ENCODE data around the gene PRUNE2. TPM values are rescaled to one million over a fixed set of nuclear protein-coding genes. Genes with fewer than 3 reads are reported as not detected.

The PRUNE2 gene
- total and polyA plus RNA-seq, 2 of the 8 experiments (the other 6 are each of a cell fraction or from before 2014, with no cell fraction given) = 5.5 to 13.3 TPM

DNA sequence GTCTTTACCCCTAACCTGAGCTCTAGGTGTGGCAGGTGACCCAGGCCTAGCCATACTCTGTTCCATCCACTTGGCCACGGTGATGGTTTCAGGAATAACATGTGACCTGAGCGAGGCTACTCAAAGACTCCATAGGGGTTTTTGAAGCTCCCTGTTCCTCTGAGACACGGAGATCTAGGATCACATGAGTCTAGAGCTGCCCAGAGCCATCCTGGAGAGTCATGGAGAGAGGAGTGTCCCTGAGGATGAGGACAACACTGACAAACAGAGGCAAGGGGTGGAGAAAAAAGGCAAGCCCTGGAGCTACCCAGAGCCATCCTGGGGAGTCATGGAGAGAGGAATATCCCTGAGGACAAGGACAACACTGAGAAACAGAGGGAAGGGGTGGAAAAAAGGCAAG lies 171.2 kb downstream of the PRUNE2 start:
- Histone ChIP-seq H3K56ac (replicated peaks; ENCODE audit: insufficient read length, low read depth, low read length) (no peak overlapping the region), H2BK120ac (replicated peaks; ENCODE audit: low read depth, low read length) (no peak overlapping the region), H3K27ac (ENCODE audit: low read depth, low read length) (no peak overlapping the region), H4K8ac (ENCODE audit: extremely low read depth, insufficient read depth, low read length) (no peak overlapping the region), H3K79me1 (ENCODE audit: low read depth, low read length) (no peaks in the 10 kb centered on the region), H2BK12ac (ENCODE audit: low read depth, low read length) (no peak overlapping the region), H3K14ac (ENCODE audit: insufficient read length) (no peak overlapping the region), H4K5ac (ENCODE audit: insufficient read length, low read depth, low read length) (no peak overlapping the region), H2BK20ac (ENCODE audit: low read length) (no peak overlapping the region), H3K23ac (ENCODE audit: insufficient read length) (no peak overlapping the region), H2BK5ac (ENCODE audit: low read depth, low read length) (no peak overlapping the region), H3K36me3 (ENCODE audit: control insufficient read depth in 2 of 4, insufficient read depth in 4 of 4, low read length in 3 of 4) (no peaks in the 10 kb centered on the region), H3K23me2 (ENCODE audit: low read depth, low read length) (no peaks in the 10 kb centered on the region), H2AFZ (ENCODE audit: low read length) (no peak overlapping the region), H3K9me3 (ENCODE audit: insufficient read depth in 2 of 2, low read depth in 1 of 2, low read length in 1 of 2) (no peaks in the 10 kb centered on the region), H3K4me2 (ENCODE audit: insufficient read depth in 1 of 2, low read depth in 2 of 2, low read length in 2 of 2) (no peak overlapping the region), H4K91ac (replicated peaks; ENCODE audit: insufficient read length, low read length) (no peak overlapping the region), H3K4ac (replicated peaks; ENCODE audit: insufficient read length, low read depth, low read length) (no peak overlapping the region), H2AK5ac (ENCODE audit: low read depth, low read length) (no peak overlapping the region), H3K18ac (ENCODE audit: extremely low read depth, low read length) (no peak overlapping the region), H3K79me2 (ENCODE audit: control insufficient read depth in 1 of 2, insufficient read depth in 2 of 2, low read length in 2 of 2) (no peaks in the 10 kb centered on the region), H3K4me3 (ENCODE audit: extremely low read depth in 1 of 4, insufficient read depth in 2 of 4, low read depth in 3 of 4, low read length in 4 of 4) (no peak overlapping the region), H3K9ac (replicated peaks in 1 of 4; ENCODE audit: extremely low read depth in 1 of 4, low read depth in 3 of 4, low read length in 3 of 4) (no peak overlapping the region), H3K4me1 (replicated peaks in 1 of 4; ENCODE audit: control insufficient read depth in 3 of 4, insufficient read depth in 4 of 4, low read length in 3 of 4) (no peaks in the 10 kb centered on the region), H3K27me3 (replicated peaks in 1 of 4; ENCODE audit: control insufficient read depth in 3 of 4, extremely low read depth in 1 of 4, insufficient read depth in 3 of 4, low read length in 3 of 4) (no peaks in the 10 kb centered on the region), H2BK15ac (ENCODE audit: low read length) (no peak overlapping the region), H4K20me1 (replicated peaks in 1 of 2; ENCODE audit: control insufficient read depth in 1 of 2, insufficient read depth in 2 of 2, low read length in 2 of 2) (no peaks in the 10 kb centered on the region)
- CTCF ChIA-PET (ENCODE audit: partially characterized antibody) = interaction anchor here (0.5 to 2.4 kb wide), 3 partner anchors 11 to 315 kb away, joined by 3 to 9 read pairs (median 4); no protein-coding TSS in a partner anchor
- WGBS, 2 experiments (ENCODE audit: extremely low coverage in 1 of 2, insufficient coverage in 1 of 2, insufficient read length in 1 of 2, insufficient replicate concordance in 2 of 2, low coverage in 1 of 2, low lambda C conversion rate in 2 of 2, missing lambda C conversion rate in 1 of 2) = 82% methylated on average over 3 of the region's 3 CpGs; no CpG with 5 or more reads in 1 of the 2 experiments
- POLR2A ChIA-PET (ENCODE audit: partially characterized antibody) = no interaction called here
- FAIRE-seq (no peak), DNase-seq (ENCODE audit: low read depth in 1 of 2, low spot score in 2 of 2) (no peak)
- TF ChIP-seq, protein P1, sequence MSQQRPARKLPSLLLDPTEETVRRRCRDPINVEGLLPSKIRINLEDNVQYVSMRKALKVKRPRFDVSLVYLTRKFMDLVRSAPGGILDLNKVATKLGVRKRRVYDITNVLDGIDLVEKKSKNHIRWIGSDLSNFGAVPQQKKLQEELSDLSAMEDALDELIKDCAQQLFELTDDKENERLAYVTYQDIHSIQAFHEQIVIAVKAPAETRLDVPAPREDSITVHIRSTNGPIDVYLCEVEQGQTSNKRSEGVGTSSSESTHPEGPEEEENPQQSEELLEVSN (IDR thresholded peaks at IDR 0.05) = no peak
- no peak for TF ChIP-seq SP1 (IDR thresholded peaks at IDR 0.05; ENCODE audit: low read depth, low read length)
- no peak for TF ChIP-seq JUN (IDR thresholded peaks at IDR 0.05; ENCODE audit: low read depth, low read length)
- no peak for TF ChIP-seq RNF2 (IDR thresholded peaks at IDR 0.05; ENCODE audit: borderline replicate concordance, low read depth, low read length, missing control alignments, poor library complexity, severe bottlenecking)
- no peak for TF ChIP-seq JUND (IDR thresholded peaks at IDR 0.05; ENCODE audit: low read length)

Data from H1 (cell line).